SU-DHL-6 (cell line): ENCODE results near the gene HYLS1.

Experiments used
- H2AFZ ChIP-seq: fragments of 200-600 bp; sonication (generic); 2 replicates; pipeline ENCODE4 v1.6.1; 2014; ENCODE audit warnings: low read depth, mild to moderate bottlenecking, moderate library complexity, mixed read lengths, antibody characterized with exemption, low read length; ENCODE audit not compliant: severe bottlenecking
- H3F3A ChIP-seq: fragments of 200-600 bp; shearing (Covaris generic); 2 replicates; pipeline ENCODE4 v1.6.0; 2016; ENCODE audit warnings: antibody characterized with exemption, mild to moderate bottlenecking; ENCODE audit not compliant: insufficient read depth
- H3K27ac ChIP-seq: fragments of 200-600 bp; sonication (generic); 2 replicates; pipeline ENCODE4 v1.5.1; 2016; ENCODE audit warnings: low read depth, mild to moderate bottlenecking, low read length, moderate library complexity, mixed read lengths
- H3K27me3 ChIP-seq: fragments of 200-600 bp; sonication (generic), shearing (Covaris generic); 2 replicates; pipeline ENCODE4 v1.6.0; 2014; ENCODE audit warnings: mild to moderate bottlenecking, low read length
- H3K36me3 ChIP-seq: fragments of 200-600 bp; sonication (generic); 2 replicates; pipeline ENCODE4 v1.6.1; 2014; ENCODE audit warnings: mild to moderate bottlenecking, low read length, mixed read lengths
- H3K4me2 ChIP-seq: fragments of 300-600, 200-600 bp; shearing (Covaris generic), sonication (generic); 2 replicates; pipeline ENCODE4 v1.6.0; 2014; ENCODE audit warnings: low read length, low read depth, mild to moderate bottlenecking; ENCODE audit not compliant: poor library complexity, severe bottlenecking
- H3K4me3 ChIP-seq: fragments of 200-600 bp; sonication (generic); 2 replicates; pipeline ENCODE4 v1.5.1; 2014; ENCODE audit warnings: antibody characterized with exemption, low read length, mild to moderate bottlenecking, mixed read lengths; ENCODE audit not compliant: insufficient read depth, poor library complexity, severe bottlenecking
- H3K79me2 ChIP-seq: fragments of 200-600 bp; sonication (generic); 2 replicates; pipeline ENCODE4 v1.6.1; 2014; ENCODE audit warnings: mild to moderate bottlenecking, low read length, moderate library complexity; ENCODE audit not compliant: insufficient read depth
- H3K9ac ChIP-seq: fragments of 200-600 bp; sonication (generic); 2 replicates; pipeline ENCODE4 v1.7.0; 2014; ENCODE audit warnings: mild to moderate bottlenecking, low read length
- H3K9me2 ChIP-seq: fragments of 200-600 bp; sonication (generic); replicated peaks from 2 replicates; pipeline ENCODE4 v1.6.1; 2014; ENCODE audit warnings: low read length; ENCODE audit not compliant: insufficient read depth
- H3K9me3 ChIP-seq: fragments of 200-600 bp; sonication (generic); 2 replicates; pipeline ENCODE4 v1.6.1; 2014; ENCODE audit warnings: low read length, mixed read lengths; ENCODE audit not compliant: insufficient read depth
- H4K20me1 ChIP-seq: fragments of 200-600 bp; sonication (generic); 2 replicates; pipeline ENCODE4 v1.6.1; 2014; ENCODE audit warnings: low read depth, mild to moderate bottlenecking, antibody characterized with exemption, low read length, moderate library complexity, mixed read lengths
- CTCF ChIP-seq: fragments of 200-600 bp; sonication (generic); IDR thresholded peaks from one replicate; pipeline ENCODE4 v1.5.1; 2017; ENCODE audit warnings: antibody characterized with exemption, mild to moderate bottlenecking, low read length, moderate library complexity; ENCODE audit not compliant: insufficient read depth, poor library complexity, severe bottlenecking
- EZH2phosphoT487 ChIP-seq: fragments of 200-600 bp; sonication (generic), shearing (Covaris generic); conservative IDR thresholded peaks from 2 replicates; pipeline ENCODE4 v1.6.1; 2018; ENCODE audit warnings: mild to moderate bottlenecking, antibody characterized with exemption, low read length, moderate library complexity, mixed read lengths

HYLS1 gene

GRCh38 chr11:125941619-125942611, 54.4 kb downstream of the HYLS1 start:
- Histone ChIP-seq H2AFZ (no peak overlapping the region), H3K9me2 (no peaks in the 10 kb centered on the region)

GRCh38 chr11:125942771-125943428, 55.4 kb downstream of the HYLS1 start:
- Histone ChIP-seq H2AFZ (no peak overlapping the region), H3K4me3 (no peak overlapping the region), H3K9me3 (no peaks in the 10 kb centered on the region), H3F3A (no peaks in the 10 kb centered on the region), H3K36me3 (no peaks in the 10 kb centered on the region), H3K79me2 (no peaks in the 10 kb centered on the region), H3K4me2 (no peak overlapping the region), H3K9me2 (no peaks in the 10 kb centered on the region), H4K20me1 (no peaks in the 10 kb centered on the region), H3K27me3 (no peaks in the 10 kb centered on the region), H3K27ac (no peak overlapping the region), H3K9ac (no peak overlapping the region)
- TF ChIP-seq CTCF (no peak), EZH2phosphoT487 (no peak)

More at GRCh38 chr11:125941619-125942611, 54.4 kb downstream of the HYLS1 start:
- Histone ChIP-seq H3K36me3 (no peaks in the 10 kb centered on the region), H3K79me2 (no peaks in the 10 kb centered on the region), H3K4me2 (no peak overlapping the region), H3F3A (no peaks in the 10 kb centered on the region), H3K9me3 (no peaks in the 10 kb centered on the region), H3K4me3 (no peak overlapping the region), H3K9ac (no peak overlapping the region), H3K27ac (no peak overlapping the region), H4K20me1 (no peaks in the 10 kb centered on the region), H3K27me3 (no peaks in the 10 kb centered on the region)
- peak; percentile 42 for TF ChIP-seq CTCF
- TF ChIP-seq EZH2phosphoT487, result no peak

GRCh38 chr11:125943661-125944349, 56.3 kb downstream of the HYLS1 start:
- Histone ChIP-seq H3K36me3 (no peaks in the 10 kb centered on the region), H3K4me2 (no peak overlapping the region), H3K9me2 (no peaks in the 10 kb centered on the region), H3K9me3 (no peaks in the 10 kb centered on the region), H3K4me3 (no peak overlapping the region), H4K20me1 (no peaks in the 10 kb centered on the region), H2AFZ (no peak overlapping the region), H3K79me2 (no peaks in the 10 kb centered on the region), H3F3A (no peaks in the 10 kb centered on the region), H3K9ac (no peak overlapping the region), H3K27ac (no peak overlapping the region), H3K27me3 (no peaks in the 10 kb centered on the region)
- no peak for TF ChIP-seq EZH2phosphoT487
- no peak for TF ChIP-seq CTCF
